ENCODE data around the gene LCORL. TPM values are rescaled to one million over a fixed set of nuclear protein-coding genes. Genes with fewer than 3 reads are reported as not detected.

Gene LCORL
- total RNA-seq, 3 donors from 2014 or later: 17.6 to 21.9 (median 19.0) TPM

DNA sequence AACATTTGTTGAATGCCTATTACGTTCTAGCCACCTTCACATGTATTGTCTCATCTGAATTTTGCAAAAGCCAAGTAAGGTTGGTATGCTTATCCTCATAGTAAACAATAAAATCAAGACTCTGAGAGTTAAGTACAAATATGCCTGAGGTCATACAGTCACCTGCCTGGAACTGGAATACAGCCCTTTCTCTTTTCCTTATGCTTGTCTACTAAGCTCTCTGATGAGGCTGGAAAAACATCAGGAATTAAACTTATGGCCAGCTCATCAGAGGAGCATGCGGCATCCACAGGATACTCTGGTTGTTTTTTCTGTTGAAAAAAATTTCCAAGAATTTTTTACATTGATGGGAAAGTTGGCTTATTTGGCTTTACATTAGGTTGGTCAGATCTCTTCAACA is 175.3 kb downstream of the LCORL start:
- no peak for ATAC-seq
- H3K36me3 ChIP-seq (ENCODE audit: low read depth): no peaks in the 10 kb centered on the region
- DNase-seq: no peak
- intact Hi-C loops (cut with DNase I, micrococcal nuclease): no loop called here
- TF ChIP-seq, protein P1, sequence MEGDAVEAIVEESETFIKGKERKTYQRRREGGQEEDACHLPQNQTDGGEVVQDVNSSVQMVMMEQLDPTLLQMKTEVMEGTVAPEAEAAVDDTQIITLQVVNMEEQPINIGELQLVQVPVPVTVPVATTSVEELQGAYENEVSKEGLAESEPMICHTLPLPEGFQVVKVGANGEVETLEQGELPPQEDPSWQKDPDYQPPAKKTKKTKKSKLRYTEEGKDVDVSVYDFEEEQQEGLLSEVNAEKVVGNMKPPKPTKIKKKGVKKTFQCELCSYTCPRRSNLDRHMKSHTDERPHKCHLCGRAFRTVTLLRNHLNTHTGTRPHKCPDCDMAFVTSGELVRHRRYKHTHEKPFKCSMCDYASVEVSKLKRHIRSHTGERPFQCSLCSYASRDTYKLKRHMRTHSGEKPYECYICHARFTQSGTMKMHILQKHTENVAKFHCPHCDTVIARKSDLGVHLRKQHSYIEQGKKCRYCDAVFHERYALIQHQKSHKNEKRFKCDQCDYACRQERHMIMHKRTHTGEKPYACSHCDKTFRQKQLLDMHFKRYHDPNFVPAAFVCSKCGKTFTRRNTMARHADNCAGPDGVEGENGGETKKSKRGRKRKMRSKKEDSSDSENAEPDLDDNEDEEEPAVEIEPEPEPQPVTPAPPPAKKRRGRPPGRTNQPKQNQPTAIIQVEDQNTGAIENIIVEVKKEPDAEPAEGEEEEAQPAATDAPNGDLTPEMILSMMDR (IDR thresholded peaks at IDR 0.05): no peak
- H3K4me1 ChIP-seq (ENCODE audit: low read depth): no peaks in the 10 kb centered on the region
- H3K4me3 ChIP-seq: no peak overlapping the region
- no peaks in the 10 kb centered on the region for H3K9me3 ChIP-seq

DNA sequence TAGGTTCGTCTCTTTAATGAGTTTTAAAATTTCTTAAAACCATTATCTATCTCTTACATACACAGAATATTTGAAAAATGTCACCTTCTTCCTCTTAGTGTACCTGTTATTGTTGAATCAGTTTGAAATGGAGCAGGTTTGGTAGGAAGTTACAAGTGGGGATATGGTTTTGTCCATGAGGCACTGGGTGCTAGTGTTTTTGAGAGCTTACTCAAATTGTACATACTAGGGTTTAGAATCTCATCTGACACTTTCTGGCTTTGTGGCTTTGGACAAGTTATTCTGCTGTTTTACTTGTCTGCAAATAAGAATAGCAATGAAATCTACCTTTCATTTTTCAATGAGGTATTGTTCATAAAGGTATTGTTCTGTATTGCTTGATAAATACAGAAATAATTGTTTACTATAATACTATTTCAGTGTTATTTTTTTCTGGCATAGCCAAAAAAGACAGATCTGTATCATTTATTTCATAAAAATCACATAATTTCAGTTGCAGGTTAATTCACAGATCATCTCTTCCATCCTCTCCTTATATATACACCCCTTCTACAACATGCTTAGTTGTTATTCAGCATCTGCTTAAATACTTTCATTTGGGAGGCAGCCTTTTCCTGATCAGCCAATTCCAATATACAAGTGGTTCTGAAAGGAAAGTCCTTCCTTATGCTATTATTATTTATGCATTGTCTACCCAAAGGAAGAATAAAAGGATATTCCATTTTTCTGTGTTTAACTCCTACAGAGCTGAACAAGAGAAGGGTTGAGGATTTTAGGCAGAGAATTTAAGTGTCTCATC is 197.5 kb downstream of the LCORL start:
- Histone ChIP-seq H3K36me3 (ENCODE audit: low read depth) (no peaks in the 10 kb centered on the region), H3K9me3 (no peaks in the 10 kb centered on the region), H3K4me1 (ENCODE audit: low read depth) (no peaks in the 10 kb centered on the region), H3K4me3 (no peak overlapping the region)
- TF ChIP-seq, protein P1 (IDR thresholded peaks at IDR 0.05): no peak
- intact Hi-C loops (cut with DNase I, micrococcal nuclease): no loop called here
- no peak for ATAC-seq
- no peak for DNase-seq

DNA sequence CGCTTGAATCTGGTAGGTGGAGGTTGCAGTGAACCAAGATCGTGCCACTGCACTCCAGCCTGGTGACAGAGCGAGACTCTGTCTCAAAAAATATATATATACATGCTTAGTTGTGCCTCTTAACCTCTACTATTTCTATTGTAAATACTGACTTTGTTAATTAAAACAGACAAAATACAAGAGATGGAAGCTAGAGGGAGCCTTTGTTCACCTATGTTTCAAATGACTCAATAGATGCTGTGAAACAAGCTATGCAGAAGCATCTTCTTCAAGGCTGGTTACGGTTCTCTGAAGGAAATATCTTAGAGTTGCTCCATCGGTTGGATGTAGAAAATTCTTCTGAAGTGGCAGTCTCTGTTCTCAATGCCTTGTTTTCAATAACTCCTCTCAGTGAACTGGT is 204.5 kb downstream of the LCORL start:
- Histone ChIP-seq H3K4me1 (ENCODE audit: low read depth) (no peaks in the 10 kb centered on the region), H3K36me3 (ENCODE audit: low read depth) (no peaks in the 10 kb centered on the region), H3K4me3 (no peak overlapping the region), H3K9me3 (no peaks in the 10 kb centered on the region)
- intact Hi-C loops (cut with DNase I, micrococcal nuclease): loop anchor here in 1 of 2 donors (5.0 kb wide), 1 partner anchor 550 kb away; no protein-coding TSS in a partner anchor
- DNase-seq (peak in 1 of 3 donors; percentile 12), ATAC-seq (peak; percentile 69)
- TF ChIP-seq, protein P1 (IDR thresholded peaks at IDR 0.05): peak; percentile 25

DNA sequence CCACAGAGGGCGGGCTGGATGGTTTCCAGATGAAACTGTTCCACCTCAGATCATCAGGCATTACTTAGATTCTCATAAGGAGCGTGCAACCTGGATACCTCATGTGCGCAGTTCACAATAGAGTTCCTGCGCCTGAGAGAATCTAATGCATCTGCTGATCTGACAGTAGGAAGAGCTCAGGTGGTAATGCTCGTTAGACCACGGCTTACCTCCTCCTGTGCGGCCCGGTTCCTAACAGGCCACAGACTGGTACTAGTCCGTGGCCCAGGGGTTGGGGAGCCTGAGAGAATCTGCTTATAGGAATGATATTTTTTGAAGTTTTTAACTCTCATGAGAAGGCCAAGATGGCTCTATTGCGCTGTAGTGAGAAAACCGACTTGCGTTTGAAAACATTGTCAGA is 205.4 kb downstream of the LCORL start:
- H3K9me3 ChIP-seq: no peaks in the 10 kb centered on the region
- no peak for DNase-seq
- no peak for ATAC-seq
- intact Hi-C loops (cut with DNase I, micrococcal nuclease): loop anchor here in 1 of 2 donors (5.0 kb wide), 1 partner anchor 551 kb away; no protein-coding TSS in a partner anchor
- TF ChIP-seq, protein P1 (IDR thresholded peaks at IDR 0.05): no peak
- H3K4me1 ChIP-seq (ENCODE audit: low read depth): no peaks in the 10 kb centered on the region
- H3K4me3 ChIP-seq: no peak overlapping the region
- H3K36me3 ChIP-seq (ENCODE audit: low read depth): no peaks in the 10 kb centered on the region

DNA sequence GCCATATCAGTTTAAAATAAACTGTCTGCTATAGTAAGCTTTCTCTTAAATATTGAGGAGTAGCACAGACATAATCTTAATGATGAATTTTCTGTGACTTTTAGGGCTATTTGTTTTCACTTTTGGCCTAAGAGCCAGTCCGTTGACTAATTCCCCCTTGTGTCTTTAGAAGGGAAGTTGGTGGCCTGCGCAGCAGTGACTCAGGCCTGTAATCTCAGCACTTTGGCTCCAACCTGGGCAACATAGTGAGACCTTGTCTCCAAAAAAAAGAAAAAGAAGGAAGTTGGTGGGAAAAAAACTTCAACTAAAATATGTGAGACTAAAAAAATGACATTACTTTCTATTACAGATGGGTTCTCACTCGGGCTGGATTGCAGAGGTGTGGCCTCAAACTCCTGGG is 207.4 kb downstream of the LCORL start:
- H3K9me3 ChIP-seq: no peaks in the 10 kb centered on the region
- no peak overlapping the region for H3K4me3 ChIP-seq
- DNase-seq (no peak), ATAC-seq (no peak)
- H3K36me3 ChIP-seq (ENCODE audit: low read depth): no peaks in the 10 kb centered on the region
- peaks cover 7% of the 10 kb centered on the region for H3K4me1 ChIP-seq (ENCODE audit: low read depth)
- intact Hi-C loops (cut with DNase I, micrococcal nuclease): no loop called here
- TF ChIP-seq, protein P1 (IDR thresholded peaks at IDR 0.05): no peak

All from mucosa of descending colon (tissue), 3 donors.